GM12873 (cell line): ENCODE results near the gene TRPM2.

Source experiments
- TF ChIP-seq, protein P1 (sequence below): IDR thresholded peaks from 2 replicates; pipeline ENCODE4 v1.5.1; 2012; ENCODE audit warnings: low read depth, mild to moderate bottlenecking, moderate library complexity, low read length, control low read depth; ENCODE audit not compliant: insufficient read depth; ENCODE audit errors: missing control alignments

TRPM2 gene

DNA sequence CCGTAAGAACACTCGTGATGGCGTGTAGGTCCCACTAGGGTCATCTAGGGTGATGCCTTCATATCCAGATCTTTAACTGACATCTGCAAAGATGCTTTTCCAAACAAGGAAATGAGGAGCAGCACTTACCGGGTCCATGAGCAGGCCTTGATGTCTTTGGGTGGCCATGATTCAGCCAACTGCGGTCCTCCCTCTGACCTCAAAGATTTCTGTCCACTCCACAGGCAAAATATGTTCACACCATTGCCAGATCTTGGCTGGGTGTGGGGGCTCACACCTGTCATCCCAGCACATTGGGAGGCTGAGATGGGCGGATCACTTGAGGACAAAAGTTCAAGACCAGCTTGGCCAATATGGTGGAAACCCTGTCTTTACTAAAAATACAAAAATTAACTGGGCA is 18.2 kb downstream of the TRPM2 start:
- TF ChIP-seq, protein P1, sequence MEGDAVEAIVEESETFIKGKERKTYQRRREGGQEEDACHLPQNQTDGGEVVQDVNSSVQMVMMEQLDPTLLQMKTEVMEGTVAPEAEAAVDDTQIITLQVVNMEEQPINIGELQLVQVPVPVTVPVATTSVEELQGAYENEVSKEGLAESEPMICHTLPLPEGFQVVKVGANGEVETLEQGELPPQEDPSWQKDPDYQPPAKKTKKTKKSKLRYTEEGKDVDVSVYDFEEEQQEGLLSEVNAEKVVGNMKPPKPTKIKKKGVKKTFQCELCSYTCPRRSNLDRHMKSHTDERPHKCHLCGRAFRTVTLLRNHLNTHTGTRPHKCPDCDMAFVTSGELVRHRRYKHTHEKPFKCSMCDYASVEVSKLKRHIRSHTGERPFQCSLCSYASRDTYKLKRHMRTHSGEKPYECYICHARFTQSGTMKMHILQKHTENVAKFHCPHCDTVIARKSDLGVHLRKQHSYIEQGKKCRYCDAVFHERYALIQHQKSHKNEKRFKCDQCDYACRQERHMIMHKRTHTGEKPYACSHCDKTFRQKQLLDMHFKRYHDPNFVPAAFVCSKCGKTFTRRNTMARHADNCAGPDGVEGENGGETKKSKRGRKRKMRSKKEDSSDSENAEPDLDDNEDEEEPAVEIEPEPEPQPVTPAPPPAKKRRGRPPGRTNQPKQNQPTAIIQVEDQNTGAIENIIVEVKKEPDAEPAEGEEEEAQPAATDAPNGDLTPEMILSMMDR: no peak

DNA sequence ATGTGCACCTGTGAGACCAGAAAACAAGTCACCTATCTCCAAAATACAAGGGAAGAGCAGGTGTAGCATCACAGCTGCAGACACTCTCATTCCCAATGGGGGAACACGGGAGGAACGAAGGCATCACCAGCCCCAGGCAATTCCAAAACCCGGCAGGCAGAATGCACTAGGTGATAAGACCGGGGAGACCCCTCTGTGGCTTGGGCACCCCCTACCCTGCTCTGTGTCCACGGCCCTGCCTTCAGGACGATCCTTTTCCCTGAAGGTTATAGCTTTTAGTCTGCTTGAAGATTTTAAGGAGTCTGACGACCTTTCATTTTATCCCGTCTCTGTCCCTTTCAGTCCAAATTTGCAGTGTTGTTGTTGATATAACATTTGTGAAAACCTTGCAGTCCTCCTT is 19.2 kb downstream of the TRPM2 start:
- TF ChIP-seq, protein P1: no peak

DNA sequence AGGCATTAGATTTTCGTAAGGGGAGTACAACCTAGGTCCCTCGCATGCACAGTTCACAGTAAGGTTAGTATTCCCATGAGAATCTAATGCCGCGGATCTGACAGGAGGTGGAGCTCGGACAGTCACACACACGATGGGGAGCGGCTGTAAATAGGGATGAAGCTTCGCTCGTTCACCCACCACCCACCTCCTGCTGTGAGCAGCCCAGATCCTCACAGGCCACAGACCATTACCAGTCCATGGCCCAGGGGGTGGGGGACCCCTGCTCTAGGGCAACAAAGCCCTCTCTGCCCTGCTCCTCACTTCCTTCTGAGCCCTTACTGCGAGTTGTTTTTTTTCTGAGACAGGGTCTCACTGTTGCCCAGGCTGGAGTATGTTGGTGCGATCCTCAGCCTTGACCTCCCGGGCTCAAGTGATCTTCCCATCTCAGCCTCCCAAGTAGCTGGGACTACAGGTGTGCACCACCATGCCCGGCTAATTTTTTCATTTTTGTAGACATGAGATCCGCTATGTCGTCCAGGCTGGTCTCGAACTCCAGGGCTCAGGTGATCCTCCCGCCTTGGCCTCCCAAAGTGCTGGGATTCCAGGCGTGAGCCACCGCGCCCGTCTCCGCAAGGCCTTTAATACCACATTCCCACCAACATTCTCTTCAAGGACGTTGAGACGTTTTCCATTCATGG is 21.3 kb downstream of the TRPM2 start:
- TF ChIP-seq, protein P1: no peak

DNA sequence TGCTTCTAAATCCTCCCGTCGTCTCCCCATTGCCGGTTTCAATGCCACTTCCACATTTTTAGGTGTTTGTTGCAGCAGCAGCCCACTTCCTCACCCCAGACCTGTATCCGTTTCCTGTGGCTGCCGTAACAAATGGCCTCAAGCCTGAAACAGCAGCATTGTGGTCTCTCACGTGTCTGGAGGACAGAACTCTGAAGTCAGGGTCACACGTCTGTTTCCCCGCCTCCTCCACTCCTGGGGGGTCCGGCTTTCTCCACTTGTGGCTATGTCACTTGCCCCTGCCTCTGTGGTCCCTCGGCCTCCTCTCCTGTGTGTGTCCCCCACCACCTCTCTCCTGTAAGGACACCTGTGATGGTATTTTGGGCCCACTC is 21.8 kb downstream of the TRPM2 start:
- TF ChIP-seq, protein P1: no peak

DNA sequence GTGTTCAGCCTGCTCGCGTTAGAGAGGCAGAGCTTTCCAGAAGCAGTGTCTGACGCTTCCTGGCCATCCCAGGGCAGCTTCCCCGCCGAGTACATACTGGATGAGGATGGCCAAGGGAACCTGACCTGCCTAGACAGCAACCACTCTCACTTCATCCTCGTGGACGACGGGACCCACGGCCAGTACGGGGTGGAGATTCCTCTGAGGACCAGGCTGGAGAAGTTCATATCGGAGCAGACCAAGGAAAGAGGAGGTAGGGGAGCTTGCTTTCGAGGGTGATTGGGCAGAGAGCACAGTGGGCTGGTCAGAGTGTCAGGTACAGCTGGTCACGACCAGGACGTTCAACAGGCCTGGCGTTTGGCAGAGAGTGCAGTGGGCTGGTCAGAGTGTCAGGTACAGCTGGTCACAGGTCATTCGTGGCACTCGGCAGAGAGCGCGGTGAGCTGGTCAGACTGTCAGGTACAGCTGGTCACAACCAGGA is 22.4 kb downstream of the TRPM2 start:
- TF ChIP-seq, protein P1: no peak

DNA sequence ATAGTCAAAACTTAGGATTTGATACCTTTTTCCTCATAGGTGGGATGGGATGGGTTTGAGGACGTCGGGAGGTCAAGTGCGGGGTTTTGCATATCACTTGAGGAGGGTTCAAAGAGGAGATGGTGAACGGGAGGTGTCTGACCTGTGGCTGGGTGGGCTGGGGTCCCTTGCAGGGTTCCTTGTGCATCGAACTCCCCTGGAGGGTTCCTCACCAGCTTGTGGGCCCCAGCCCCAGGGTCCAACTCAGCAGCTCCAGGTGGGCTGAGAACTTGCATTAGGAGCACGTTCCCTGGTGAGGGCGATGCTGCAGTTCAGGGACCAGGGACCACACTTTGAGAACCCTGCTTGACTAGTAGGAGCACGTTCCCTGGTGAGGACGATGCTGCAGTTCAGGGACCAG is 23.2 kb downstream of the TRPM2 start:
- TF ChIP-seq, protein P1: no peak

DNA sequence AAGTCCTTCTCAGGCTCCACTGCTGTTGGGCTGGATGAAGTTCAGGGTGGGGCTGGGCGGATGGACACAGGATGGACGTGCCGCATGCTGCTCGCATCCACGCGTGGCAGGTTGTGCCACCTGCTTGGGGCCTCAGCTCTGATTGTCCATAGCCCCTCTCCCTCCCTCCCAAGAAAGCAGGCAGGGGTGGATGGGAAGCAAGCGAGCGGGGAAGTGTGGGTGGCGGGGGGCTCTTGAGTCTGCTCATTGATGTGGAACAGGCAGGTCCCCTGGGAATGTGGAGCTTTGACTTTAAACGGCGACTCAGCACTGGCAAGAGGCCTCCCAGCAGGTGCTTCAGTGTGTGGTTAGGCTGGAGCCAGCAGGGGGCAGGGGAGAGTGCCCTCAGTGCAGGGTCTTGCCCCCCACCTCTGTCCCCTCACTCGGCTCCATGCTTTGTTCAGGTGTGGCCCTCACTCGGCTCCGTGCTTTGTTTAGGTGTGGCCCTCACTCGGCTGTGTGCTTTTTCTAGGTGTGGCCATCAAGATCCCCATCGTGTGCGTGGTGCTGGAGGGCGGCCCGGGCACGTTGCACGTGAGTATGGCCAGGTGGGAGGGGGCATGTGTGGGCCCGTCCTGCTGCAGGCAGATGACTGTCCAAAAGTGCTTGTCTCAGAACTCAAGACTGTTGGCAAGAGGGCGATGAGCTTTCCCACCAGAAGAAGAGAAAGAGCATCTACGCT is 23.9 kb downstream of the TRPM2 start:
- TF ChIP-seq, protein P1: peak; percentile 37
